HepG2 (cell line): Measurements from ENCODE around the gene MED19. TPM values are rescaled to one million over a fixed set of nuclear protein-coding genes. Genes with fewer than 3 reads are reported as not detected.
A peak's percentile ranks its signal among the peaks of the same experiment; 100 is the strongest.

Source experiments
- ATF7-NPFF ChIP-seq: sonication (generic); formaldehyde crosslinking; IDR thresholded peaks from 2 replicates; pipeline ENCODE4 v1.8.1; 2023; ENCODE audit warnings: mild to moderate bottlenecking, low read depth, missing genetic modification reagents, moderate library complexity
- EZH2 ChIP-seq: conservative IDR thresholded peaks from 2 replicates; pipeline ENCODE4 v1.6.1; 2012; ENCODE audit warnings: mild to moderate bottlenecking, low read depth, low read length, moderate library complexity
- GTF3A ChIP-seq: sonication (generic); formaldehyde crosslinking; conservative IDR thresholded peaks from 2 replicates; pipeline ENCODE4 v1.4.0; 2020; ENCODE audit warnings: mild to moderate bottlenecking, missing genetic modification reagents
- KDM2A ChIP-seq: sonication (generic); formaldehyde crosslinking; IDR thresholded peaks from 2 replicates; pipeline ENCODE4 v1.4.0; 2020; ENCODE audit warnings: low read depth, missing genetic modification reagents, borderline replicate concordance
- KDM4B ChIP-seq: sonication (generic); formaldehyde crosslinking; IDR thresholded peaks from 2 replicates; pipeline ENCODE4 v1.4.0; 2020; ENCODE audit warnings: missing genetic modification reagents
- KDM5B ChIP-seq: sonication (generic); formaldehyde crosslinking; IDR thresholded peaks from 2 replicates; pipeline ENCODE4 v1.4.0; 2020; ENCODE audit warnings: missing genetic modification reagents, mild to moderate bottlenecking, borderline replicate concordance
- MATR3 ChIP-seq: sonication (generic); formaldehyde crosslinking; IDR thresholded peaks from 2 replicates; pipeline ENCODE4 v1.4.0; 2020; ENCODE audit warnings: missing genetic modification reagents
- MXI1 ChIP-seq: IDR thresholded peaks from 3 replicates; pipeline ENCODE4 v1.6.1; 2012; ENCODE audit warnings: low read depth, low read length, inconsistent platforms, borderline replicate concordance
- PHF21A ChIP-seq: sonication (generic); formaldehyde crosslinking; IDR thresholded peaks from 2 replicates; pipeline ENCODE4 v1.5.0; 2020; ENCODE audit warnings: mild to moderate bottlenecking, missing genetic modification reagents
- POLR2A ChIP-seq, 2 experiments: IDR thresholded peaks; 2 replicates each; pipeline ENCODE4 v1.6.1; 2011; ENCODE audit warnings: low read depth in 2 of 2, low read length in 2 of 2, mild to moderate bottlenecking in 1 of 2, moderate library complexity in 1 of 2; ENCODE audit not compliant: insufficient read depth in 1 of 2
- SMARCE1 ChIP-seq: fragments of 450-650 bp; IDR thresholded peaks from 2 replicates; pipeline ENCODE4 v1.6.1; 2017; ENCODE audit warnings: borderline replicate concordance
- SP140L ChIP-seq: sonication (generic); formaldehyde crosslinking; IDR thresholded peaks from 2 replicates; pipeline ENCODE4 v1.4.0; 2020; ENCODE audit warnings: missing genetic modification reagents, borderline replicate concordance
- SYNCRIP ChIP-seq: fragments of 200-400 bp; formaldehyde crosslinking; IDR thresholded peaks from 2 replicates; pipeline ENCODE4 v1.6.1; 2018; ENCODE audit warnings: mild to moderate bottlenecking, low read depth, low read length; ENCODE audit not compliant: insufficient read depth
- ZFP36L2 ChIP-seq: sonication (generic); formaldehyde crosslinking; IDR thresholded peaks from 2 replicates; pipeline ENCODE4 v1.4.0; 2020; ENCODE audit warnings: missing genetic modification reagents
- ZIK1 ChIP-seq: sonication (generic); formaldehyde crosslinking; IDR thresholded peaks from 2 replicates; pipeline ENCODE4 v1.5.0; 2020; ENCODE audit warnings: mild to moderate bottlenecking, low read depth, missing genetic modification reagents, borderline replicate concordance
- ZNF263 ChIP-seq: sonication (generic); formaldehyde crosslinking; IDR thresholded peaks from 2 replicates; pipeline ENCODE4 v1.4.0; 2020; ENCODE audit warnings: missing genetic modification reagents
- ZNF34 ChIP-seq: sonication (generic); formaldehyde crosslinking; IDR thresholded peaks from 2 replicates; pipeline ENCODE4 v1.4.0; 2020; ENCODE audit warnings: mild to moderate bottlenecking, missing genetic modification reagents, borderline replicate concordance
- ZNF607 ChIP-seq: sonication (generic); formaldehyde crosslinking; IDR thresholded peaks from 2 replicates; pipeline ENCODE4 v1.5.1; 2020; ENCODE audit warnings: missing genetic modification reagents, mild to moderate bottlenecking, borderline replicate concordance
- ZNF660 ChIP-seq: sonication (generic); formaldehyde crosslinking; IDR thresholded peaks from 2 replicates; pipeline ENCODE4 v1.5.1; 2020; ENCODE audit warnings: mild to moderate bottlenecking, low read depth, missing genetic modification reagents, borderline replicate concordance
- polyA plus RNA-seq, 8 experiments: library from polyadenylated mRNA; depleted of rRNA in 3 of 8; stranded (reverse) in 7 of 8; unstranded in 1 of 8; fragments of >200 nt; fragmentation: Illumina TruSeq in 4 of 8; extraction: Trizol in 4 of 8; gene quantifications; 2 replicates each; pipeline versions ENCODE4 v1.2.1 to v1.2.3, GENCODE V29; 2011 to 2016; ENCODE audit warnings: low read depth in 4 of 8, missing spikeins in 1 of 8, mixed read lengths in 1 of 8; ENCODE audit not compliant: insufficient read depth in 1 of 8
- total RNA-seq, 5 experiments: library from RNA; depleted of rRNA; stranded (reverse); fragments of >200 nt; fragmentation: Illumina TruSeq; extraction: Trizol; gene quantifications; 2 replicates each; pipeline ENCODE4 v1.2.3, GENCODE V29; 2016; ENCODE audit warnings: low read depth in 1 of 5
- TF ChIP-seq, protein P1 (sequence below): IDR thresholded peaks from 2 replicates; pipeline ENCODE4 v1.6.1; 2016; ENCODE audit warnings: missing compliant biosample characterization, missing genetic modification reagents, borderline replicate concordance
- TF ChIP-seq, protein P2 (sequence below): IDR thresholded peaks from 2 replicates; pipeline ENCODE4 v1.6.1; 2016; ENCODE audit warnings: mild to moderate bottlenecking, missing biosample characterization, missing genetic modification reagents
- TF ChIP-seq, protein P3 (sequence below): sonication (generic); formaldehyde crosslinking; conservative IDR thresholded peaks from 2 replicates; pipeline ENCODE4 v1.8.0; 2022; ENCODE audit warnings: mild to moderate bottlenecking, moderate library complexity, missing genetic modification reagents
- TF ChIP-seq, protein P4 (sequence below): sonication (generic); formaldehyde crosslinking; IDR thresholded peaks from 2 replicates; pipeline ENCODE4 v1.4.0; 2020; ENCODE audit warnings: missing genetic modification reagents
- TF ChIP-seq, protein P5 (sequence below): IDR thresholded peaks from 2 replicates; pipeline ENCODE4 v1.6.1; 2018; ENCODE audit warnings: missing genetic modification reagents

The MED19 gene
- total and polyA plus RNA-seq, 2 of the 13 experiments (the other 11 are each of a cell fraction or from before 2014, with no cell fraction given): 12.9 to 13.8 TPM

DNA sequence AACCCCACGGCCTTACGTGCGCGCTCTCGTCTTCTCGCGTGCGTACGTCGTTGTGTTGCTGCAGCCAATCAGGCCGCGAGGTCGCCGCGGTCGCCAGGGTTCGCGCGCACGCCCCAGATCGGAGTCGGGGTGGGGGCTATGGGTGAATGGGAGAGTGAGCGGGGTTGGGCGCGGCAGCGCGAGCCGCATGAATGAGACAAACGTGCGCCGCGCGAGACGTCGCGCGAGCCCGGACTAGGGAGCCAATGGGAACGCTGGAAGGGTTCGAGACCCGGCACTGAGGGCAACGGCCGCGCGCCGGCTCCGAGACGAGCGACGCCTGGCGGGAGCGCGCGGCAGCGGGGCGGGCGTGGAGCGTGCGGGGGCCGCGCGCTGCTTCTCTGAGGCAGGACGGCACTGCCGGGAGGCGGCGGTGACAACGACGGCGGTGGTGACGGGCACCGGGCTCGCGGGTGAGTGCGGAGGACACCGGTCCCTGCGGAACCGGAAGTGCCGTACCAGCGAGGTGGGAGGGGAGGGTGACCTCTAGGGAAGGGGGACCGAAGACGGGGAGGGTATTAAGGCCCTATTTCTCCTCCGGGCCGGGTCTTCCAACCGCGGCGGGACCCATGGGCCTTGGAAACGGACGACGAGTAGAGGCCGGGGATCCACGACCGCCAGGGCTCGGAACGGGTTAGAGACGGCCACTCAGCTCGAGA, 44.1 kb downstream of the MED19 start, which contains the start of gene ZDHHC5 (continued):
- TF ChIP-seq ZNF660 (CRISPR knock-in tag): no peak
- peak; percentile 76 for TF ChIP-seq KDM5B (CRISPR knock-in tag)
- peak; percentile 80; the same call in 2 of the 3 replicates for TF ChIP-seq MXI1
- TF ChIP-seq PHF21A (CRISPR knock-in tag): peak; percentile 85
- TF ChIP-seq, protein P1, sequence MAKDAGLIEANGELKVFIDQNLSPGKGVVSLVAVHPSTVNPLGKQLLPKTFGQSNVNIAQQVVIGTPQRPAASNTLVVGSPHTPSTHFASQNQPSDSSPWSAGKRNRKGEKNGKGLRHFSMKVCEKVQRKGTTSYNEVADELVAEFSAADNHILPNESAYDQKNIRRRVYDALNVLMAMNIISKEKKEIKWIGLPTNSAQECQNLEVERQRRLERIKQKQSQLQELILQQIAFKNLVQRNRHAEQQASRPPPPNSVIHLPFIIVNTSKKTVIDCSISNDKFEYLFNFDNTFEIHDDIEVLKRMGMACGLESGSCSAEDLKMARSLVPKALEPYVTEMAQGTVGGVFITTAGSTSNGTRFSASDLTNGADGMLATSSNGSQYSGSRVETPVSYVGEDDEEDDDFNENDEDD (CRISPR knock-in tag): peak; percentile 83
- TF ChIP-seq MATR3: no peak
- TF ChIP-seq ZNF607: peak; percentile 88; the same call in 1 of the 2 replicates
- TF ChIP-seq KDM2A (CRISPR knock-in tag): peak; percentile 60; the same call in 1 of the 2 replicates
- TF ChIP-seq, protein P2, sequence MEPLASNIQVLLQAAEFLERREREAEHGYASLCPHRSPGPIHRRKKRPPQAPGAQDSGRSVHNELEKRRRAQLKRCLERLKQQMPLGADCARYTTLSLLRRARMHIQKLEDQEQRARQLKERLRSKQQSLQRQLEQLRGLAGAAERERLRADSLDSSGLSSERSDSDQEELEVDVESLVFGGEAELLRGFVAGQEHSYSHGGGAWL (CRISPR knock-in tag): 0 out of 2 replicates have a peak, but pooled peaks have one; percentile 17
- TF ChIP-seq ZIK1 (CRISPR knock-in tag): peak; percentile 35; the same call in 1 of the 2 replicates
- TF ChIP-seq, protein P3, sequence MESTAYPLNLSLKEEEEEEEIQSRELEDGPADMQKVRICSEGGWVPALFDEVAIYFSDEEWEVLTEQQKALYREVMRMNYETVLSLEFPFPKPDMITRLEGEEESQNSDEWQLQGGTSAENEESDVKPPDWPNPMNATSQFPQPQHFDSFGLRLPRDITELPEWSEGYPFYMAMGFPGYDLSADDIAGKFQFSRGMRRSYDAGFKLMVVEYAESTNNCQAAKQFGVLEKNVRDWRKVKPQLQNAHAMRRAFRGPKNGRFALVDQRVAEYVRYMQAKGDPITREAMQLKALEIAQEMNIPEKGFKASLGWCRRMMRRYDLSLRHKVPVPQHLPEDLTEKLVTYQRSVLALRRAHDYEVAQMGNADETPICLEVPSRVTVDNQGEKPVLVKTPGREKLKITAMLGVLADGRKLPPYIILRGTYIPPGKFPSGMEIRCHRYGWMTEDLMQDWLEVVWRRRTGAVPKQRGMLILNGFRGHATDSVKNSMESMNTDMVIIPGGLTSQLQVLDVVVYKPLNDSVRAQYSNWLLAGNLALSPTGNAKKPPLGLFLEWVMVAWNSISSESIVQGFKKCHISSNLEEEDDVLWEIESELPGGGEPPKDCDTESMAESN (CRISPR knock-in tag): 0 out of 2 replicates have a peak, but pooled peaks have one; percentile 71
- TF ChIP-seq, protein P4, sequence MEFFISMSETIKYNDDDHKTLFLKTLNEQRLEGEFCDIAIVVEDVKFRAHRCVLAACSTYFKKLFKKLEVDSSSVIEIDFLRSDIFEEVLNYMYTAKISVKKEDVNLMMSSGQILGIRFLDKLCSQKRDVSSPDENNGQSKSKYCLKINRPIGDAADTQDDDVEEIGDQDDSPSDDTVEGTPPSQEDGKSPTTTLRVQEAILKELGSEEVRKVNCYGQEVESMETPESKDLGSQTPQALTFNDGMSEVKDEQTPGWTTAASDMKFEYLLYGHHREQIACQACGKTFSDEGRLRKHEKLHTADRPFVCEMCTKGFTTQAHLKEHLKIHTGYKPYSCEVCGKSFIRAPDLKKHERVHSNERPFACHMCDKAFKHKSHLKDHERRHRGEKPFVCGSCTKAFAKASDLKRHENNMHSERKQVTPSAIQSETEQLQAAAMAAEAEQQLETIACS (CRISPR knock-in tag): peak; percentile 99
- TF ChIP-seq, protein P5, sequence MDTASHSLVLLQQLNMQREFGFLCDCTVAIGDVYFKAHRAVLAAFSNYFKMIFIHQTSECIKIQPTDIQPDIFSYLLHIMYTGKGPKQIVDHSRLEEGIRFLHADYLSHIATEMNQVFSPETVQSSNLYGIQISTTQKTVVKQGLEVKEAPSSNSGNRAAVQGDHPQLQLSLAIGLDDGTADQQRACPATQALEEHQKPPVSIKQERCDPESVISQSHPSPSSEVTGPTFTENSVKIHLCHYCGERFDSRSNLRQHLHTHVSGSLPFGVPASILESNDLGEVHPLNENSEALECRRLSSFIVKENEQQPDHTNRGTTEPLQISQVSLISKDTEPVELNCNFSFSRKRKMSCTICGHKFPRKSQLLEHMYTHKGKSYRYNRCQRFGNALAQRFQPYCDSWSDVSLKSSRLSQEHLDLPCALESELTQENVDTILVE (CRISPR knock-in tag): peak; percentile 99
- peak; percentile 59 to 88 for TF ChIP-seq POLR2A (IDR thresholded peaks at IDR 0.05; ENCODE audit: insufficient read depth in 1 of 2, low read depth in 2 of 2, low read length in 2 of 2)
- 0 out of 2 replicates have a peak, but pooled peaks have one; percentile 63 for TF ChIP-seq ZNF34
- TF ChIP-seq SYNCRIP: no peak
- TF ChIP-seq KDM4B (CRISPR knock-in tag): peak; percentile 12; the same call in 1 of the 2 replicates
- peak; percentile 82; the same call in 1 of the 2 replicates for TF ChIP-seq GTF3A (CRISPR knock-in tag)
- no peak for TF ChIP-seq ZNF263 (CRISPR knock-in tag)
- TF ChIP-seq SP140L (CRISPR knock-in tag): no peak
- TF ChIP-seq ATF7-NPFF (CRISPR knock-in tag): peak; percentile 86
- TF ChIP-seq ZFP36L2 (CRISPR knock-in tag): no peak
- TF ChIP-seq EZH2: no peak
- TF ChIP-seq SMARCE1: no peak
